Measurements from ENCODE around the gene FRMPD4.

The FRMPD4 gene

DNA sequence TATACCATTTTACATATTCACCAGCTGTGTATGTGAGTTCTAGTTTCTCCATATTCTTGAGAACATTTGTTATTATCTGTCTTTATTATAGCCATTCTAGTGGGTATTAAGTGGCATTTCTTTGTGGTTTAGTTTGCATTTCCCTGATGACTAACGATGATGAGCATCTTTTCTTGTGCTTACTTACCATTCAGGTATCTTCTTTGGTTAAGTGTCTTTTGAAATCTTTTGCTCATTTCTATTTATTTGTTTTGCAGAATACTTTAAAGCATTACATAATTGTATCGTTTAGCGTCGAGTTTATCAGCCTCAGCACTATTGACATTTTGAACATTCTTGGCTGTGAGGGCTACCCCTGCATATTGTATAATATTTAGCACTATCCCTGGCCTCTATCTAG is 85.4 kb downstream of the FRMPD4 start:
- no peak overlapping the region for H3K4me3 ChIP-seq (ENCODE audit: low read length)
- H3K4me1 ChIP-seq (ENCODE audit: insufficient read depth, low read length) = no peaks in the 10 kb centered on the region
- no peak overlapping the region for H3K9ac ChIP-seq (ENCODE audit: low read depth, low read length)
- H3K36me3 ChIP-seq (ENCODE audit: insufficient read depth, low read depth, low read length) = no peaks in the 10 kb centered on the region
- H3K27me3 ChIP-seq (ENCODE audit: insufficient read depth, low read length) = no peaks in the 10 kb centered on the region
- H3K27ac ChIP-seq (ENCODE audit: low read length) = no peak overlapping the region
- no peaks in the 10 kb centered on the region for H3K9me3 ChIP-seq (ENCODE audit: insufficient read depth, low read depth, low read length)

DNA sequence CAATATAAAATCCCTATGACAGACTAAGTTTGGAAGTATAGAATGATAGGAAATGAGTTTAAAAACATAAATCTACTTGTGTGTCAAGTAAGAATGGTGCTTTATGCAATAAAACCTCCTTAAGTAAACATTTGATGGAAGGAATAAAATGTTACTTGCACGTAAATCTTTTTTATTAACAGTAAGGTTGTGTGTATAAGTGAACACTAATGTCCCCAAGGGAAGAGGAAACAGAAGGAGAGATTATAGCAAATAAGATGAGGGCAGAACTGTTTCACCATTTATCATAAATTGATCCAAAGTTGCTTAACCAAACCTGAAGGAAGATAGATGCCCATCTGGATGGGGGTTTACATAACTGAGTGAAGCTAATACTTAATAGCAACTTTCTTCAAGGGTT is 86.8 kb downstream of the FRMPD4 start:
- Histone ChIP-seq H3K27me3 (ENCODE audit: insufficient read depth, low read length) (no peaks in the 10 kb centered on the region), H3K4me3 (ENCODE audit: low read length) (no peak overlapping the region), H3K27ac (ENCODE audit: low read length) (no peak overlapping the region), H3K9me3 (ENCODE audit: insufficient read depth, low read depth, low read length) (no peaks in the 10 kb centered on the region), H3K36me3 (ENCODE audit: insufficient read depth, low read depth, low read length) (no peaks in the 10 kb centered on the region), H3K4me1 (ENCODE audit: insufficient read depth, low read length) (no peaks in the 10 kb centered on the region), H3K9ac (ENCODE audit: low read depth, low read length) (no peak overlapping the region)

DNA sequence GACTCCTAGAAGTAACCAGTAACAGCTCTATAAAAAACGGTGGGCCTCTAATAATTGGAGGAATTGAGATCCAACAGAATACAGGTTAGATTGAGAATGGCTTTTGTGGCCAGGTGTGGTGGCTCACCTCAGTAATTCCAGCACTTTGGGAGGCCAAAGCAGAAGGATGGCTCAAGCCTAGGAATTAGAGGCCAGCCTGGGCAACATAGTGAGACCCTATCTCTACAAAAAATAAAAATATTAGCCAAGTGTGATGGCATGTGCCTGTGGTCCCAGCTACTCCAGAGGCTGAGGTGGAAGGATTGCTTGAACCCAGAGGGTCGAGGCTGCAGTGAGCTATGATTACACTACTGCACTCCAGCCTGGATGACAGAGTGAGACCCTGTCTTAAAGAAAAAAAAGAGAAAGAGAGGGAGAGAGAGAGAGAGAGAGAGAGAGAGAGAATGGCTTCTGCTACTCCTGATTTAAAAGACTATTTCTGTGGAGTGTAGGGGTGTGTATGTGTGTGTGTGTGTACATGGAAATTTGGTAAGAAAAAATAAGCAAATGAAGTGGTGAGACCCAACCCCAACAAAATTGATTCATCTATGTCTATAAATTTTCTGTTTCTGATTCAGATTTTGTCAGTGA is 89.3 kb downstream of the FRMPD4 start:
- Histone ChIP-seq H3K27me3 (ENCODE audit: insufficient read depth, low read length) (no peaks in the 10 kb centered on the region), H3K9ac (ENCODE audit: low read depth, low read length) (no peak overlapping the region), H3K9me3 (ENCODE audit: insufficient read depth, low read depth, low read length) (no peaks in the 10 kb centered on the region), H3K4me3 (ENCODE audit: low read length) (no peak overlapping the region), H3K27ac (ENCODE audit: low read length) (no peak overlapping the region), H3K36me3 (ENCODE audit: insufficient read depth, low read depth, low read length) (no peaks in the 10 kb centered on the region), H3K4me1 (ENCODE audit: insufficient read depth, low read length) (no peaks in the 10 kb centered on the region)

DNA sequence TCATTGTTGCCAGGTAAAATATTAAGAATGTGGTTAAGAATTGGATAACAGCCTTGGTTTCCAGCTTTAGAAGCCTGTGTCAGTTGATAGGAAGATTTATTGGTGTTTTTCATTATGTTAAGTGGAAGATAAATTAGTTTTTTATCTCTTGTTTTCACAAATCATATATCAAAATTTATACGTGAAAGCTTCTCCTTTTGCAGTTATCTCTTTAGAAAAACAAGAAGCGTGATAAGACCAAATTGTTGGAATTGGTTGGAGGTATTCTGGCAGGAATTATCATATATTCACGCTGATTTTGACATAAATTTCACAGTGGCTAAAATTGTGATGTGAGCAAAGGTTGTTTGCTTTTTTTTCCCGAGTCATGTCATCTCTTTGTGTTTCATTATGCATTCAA is 90.6 kb downstream of the FRMPD4 start:
- Histone ChIP-seq H3K27me3 (ENCODE audit: insufficient read depth, low read length) (no peaks in the 10 kb centered on the region), H3K4me1 (ENCODE audit: insufficient read depth, low read length) (no peaks in the 10 kb centered on the region), H3K4me3 (ENCODE audit: low read length) (no peak overlapping the region), H3K9me3 (ENCODE audit: insufficient read depth, low read depth, low read length) (no peaks in the 10 kb centered on the region), H3K36me3 (ENCODE audit: insufficient read depth, low read depth, low read length) (no peaks in the 10 kb centered on the region), H3K9ac (ENCODE audit: low read depth, low read length) (no peak overlapping the region), H3K27ac (ENCODE audit: low read length) (no peak overlapping the region)

DNA sequence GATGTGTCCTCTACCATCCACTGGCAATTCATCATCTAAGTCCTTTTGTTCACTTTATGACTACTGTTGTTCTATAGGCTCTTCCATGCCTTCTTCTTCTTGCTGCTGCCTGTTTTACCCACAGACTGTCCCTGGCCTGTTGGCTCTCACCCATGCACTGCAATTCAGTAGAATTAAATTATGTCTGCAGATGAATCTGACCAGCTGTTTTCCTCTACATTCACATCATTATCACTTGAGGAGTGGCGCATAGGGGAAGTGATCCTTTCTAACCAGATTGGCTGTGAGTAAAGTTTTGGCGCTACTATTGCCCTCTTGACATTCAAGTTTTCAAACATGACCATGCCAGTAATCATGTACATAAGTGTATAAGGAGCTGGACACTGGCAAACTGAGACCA is 91.7 kb downstream of the FRMPD4 start:
- no peak overlapping the region for H3K9ac ChIP-seq (ENCODE audit: low read depth, low read length)
- no peaks in the 10 kb centered on the region for H3K27me3 ChIP-seq (ENCODE audit: insufficient read depth, low read length)
- no peak overlapping the region for H3K4me3 ChIP-seq (ENCODE audit: low read length)
- H3K36me3 ChIP-seq (ENCODE audit: insufficient read depth, low read depth, low read length) = no peaks in the 10 kb centered on the region
- no peak overlapping the region for H3K27ac ChIP-seq (ENCODE audit: low read length)
- H3K4me1 ChIP-seq (ENCODE audit: insufficient read depth, low read length) = no peaks in the 10 kb centered on the region
- H3K9me3 ChIP-seq (ENCODE audit: insufficient read depth, low read depth, low read length) = no peaks in the 10 kb centered on the region

DNA sequence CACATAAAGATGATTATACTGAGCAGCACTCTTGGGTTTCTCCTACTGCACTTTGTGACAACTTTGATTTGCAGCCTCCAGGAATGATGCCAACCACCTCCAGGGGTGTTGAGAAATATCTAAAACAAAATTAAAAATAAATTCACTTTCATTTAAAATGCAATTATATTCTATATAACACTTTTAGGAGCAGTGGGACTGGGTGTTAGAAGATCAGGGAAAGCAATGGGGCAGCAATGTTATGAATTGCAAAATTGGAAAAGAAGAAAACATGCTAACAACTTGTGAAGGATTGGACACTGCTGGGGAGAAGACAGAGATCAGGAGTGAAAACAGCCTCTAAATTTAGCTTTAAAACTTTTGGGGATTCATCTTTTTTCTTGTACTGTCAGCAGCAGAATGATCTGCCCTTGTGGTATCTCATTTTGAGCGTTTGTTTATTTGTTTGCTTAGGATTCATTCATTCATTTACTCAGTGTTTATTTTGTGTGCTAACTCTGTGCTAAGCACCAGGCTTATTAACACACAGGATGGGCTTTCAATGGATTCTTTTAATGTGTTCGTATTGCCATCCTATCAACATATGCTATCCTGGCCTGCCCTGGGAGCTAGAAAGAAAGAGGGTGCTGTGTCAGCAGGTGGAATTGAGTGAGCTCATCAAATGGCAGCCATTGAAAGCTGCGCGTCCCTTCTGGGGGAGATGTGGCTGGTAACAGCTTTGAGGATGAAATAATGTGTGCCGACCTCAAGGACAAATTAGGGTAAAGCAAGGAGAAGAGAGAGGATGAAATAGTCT is 96.5 kb downstream of the FRMPD4 start:
- no peaks in the 10 kb centered on the region for H3K36me3 ChIP-seq (ENCODE audit: insufficient read depth, low read depth, low read length)

DNA sequence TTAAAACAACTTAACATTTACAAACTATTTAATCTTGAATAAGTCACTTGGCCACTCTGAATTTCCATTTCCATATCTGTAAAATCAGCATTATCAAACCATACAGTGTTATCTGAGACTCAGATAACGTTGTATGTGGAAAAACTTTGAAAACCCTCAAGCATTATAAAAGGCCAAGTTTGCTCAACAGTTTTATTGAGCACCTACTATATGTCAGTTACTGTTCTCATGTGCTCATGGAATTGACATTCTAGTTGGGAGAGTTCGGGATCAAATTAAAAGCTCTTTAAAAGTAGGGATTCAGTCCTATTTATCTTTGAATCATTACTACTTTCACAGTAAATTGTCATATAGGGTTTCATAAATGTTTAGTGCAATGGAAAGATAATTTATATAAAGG is 97.9 kb downstream of the FRMPD4 start:
- no peaks in the 10 kb centered on the region for H3K27me3 ChIP-seq (ENCODE audit: insufficient read depth, low read length)
- no peaks in the 10 kb centered on the region for H3K9me3 ChIP-seq (ENCODE audit: insufficient read depth, low read depth, low read length)
- H3K36me3 ChIP-seq (ENCODE audit: insufficient read depth, low read depth, low read length) = no peaks in the 10 kb centered on the region
- H3K9ac ChIP-seq (ENCODE audit: low read depth, low read length) = no peak overlapping the region
- no peaks in the 10 kb centered on the region for H3K4me1 ChIP-seq (ENCODE audit: insufficient read depth, low read length)
- H3K27ac ChIP-seq (ENCODE audit: low read length) = no peak overlapping the region
- no peak overlapping the region for H3K4me3 ChIP-seq (ENCODE audit: low read length)

More for the DNA sequence above, 96.5 kb downstream of the FRMPD4 start:
- no peak overlapping the region for H3K9ac ChIP-seq (ENCODE audit: low read depth, low read length)
- no peaks in the 10 kb centered on the region for H3K27me3 ChIP-seq (ENCODE audit: insufficient read depth, low read length)
- H3K9me3 ChIP-seq (ENCODE audit: insufficient read depth, low read depth, low read length) = no peaks in the 10 kb centered on the region
- H3K4me3 ChIP-seq (ENCODE audit: low read length) = no peak overlapping the region
- H3K4me1 ChIP-seq (ENCODE audit: insufficient read depth, low read length) = no peaks in the 10 kb centered on the region
- H3K27ac ChIP-seq (ENCODE audit: low read length) = no peak overlapping the region

DNA sequence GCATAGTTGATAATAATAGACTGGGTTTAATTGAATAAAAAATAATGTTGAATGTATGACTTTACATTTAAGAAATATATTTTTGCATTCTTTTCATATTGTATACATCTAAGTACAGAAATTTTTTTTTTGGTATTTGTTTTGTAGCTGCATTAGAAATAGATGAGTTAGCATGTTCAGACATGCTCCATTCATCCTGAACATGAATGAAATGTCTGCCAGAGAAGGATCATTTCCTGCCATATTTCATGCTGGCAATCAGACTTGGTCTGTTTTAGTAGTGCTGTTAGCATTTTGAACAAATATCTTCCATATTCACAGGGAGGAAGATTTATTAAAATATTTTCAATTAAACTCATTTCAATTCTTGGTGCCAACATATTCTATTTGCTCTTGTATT is 98.9 kb downstream of the FRMPD4 start:
- no peaks in the 10 kb centered on the region for H3K36me3 ChIP-seq (ENCODE audit: insufficient read depth, low read depth, low read length)
- no peaks in the 10 kb centered on the region for H3K4me1 ChIP-seq (ENCODE audit: insufficient read depth, low read length)
- no peaks in the 10 kb centered on the region for H3K9me3 ChIP-seq (ENCODE audit: insufficient read depth, low read depth, low read length)
- H3K27me3 ChIP-seq (ENCODE audit: insufficient read depth, low read length) = no peaks in the 10 kb centered on the region
- no peak overlapping the region for H3K27ac ChIP-seq (ENCODE audit: low read length)
- H3K9ac ChIP-seq (ENCODE audit: low read depth, low read length) = no peak overlapping the region
- H3K4me3 ChIP-seq (ENCODE audit: low read length) = no peak overlapping the region

DNA sequence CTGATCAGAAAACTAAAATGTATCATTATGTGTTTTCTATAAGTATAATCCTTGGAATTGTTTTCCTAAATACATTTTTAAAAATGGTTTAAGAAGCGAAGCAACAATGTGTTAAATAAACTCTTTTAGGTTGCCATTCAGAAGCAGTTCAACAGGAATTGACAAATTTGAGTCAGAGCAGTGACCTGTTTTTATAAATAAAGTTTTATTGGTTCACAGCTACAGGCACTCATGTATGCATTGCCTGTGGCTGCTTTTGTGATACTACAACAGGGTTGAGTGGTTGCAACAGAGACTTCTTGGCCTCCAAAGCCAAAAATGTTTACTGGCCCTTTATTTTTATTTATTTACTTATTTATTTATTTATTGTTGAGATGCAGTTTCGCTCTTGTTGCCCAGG is 99.5 kb downstream of the FRMPD4 start:
- H3K27ac ChIP-seq (ENCODE audit: low read length) = no peak overlapping the region
- no peak overlapping the region for H3K9ac ChIP-seq (ENCODE audit: low read depth, low read length)
- no peaks in the 10 kb centered on the region for H3K9me3 ChIP-seq (ENCODE audit: insufficient read depth, low read depth, low read length)
- no peaks in the 10 kb centered on the region for H3K27me3 ChIP-seq (ENCODE audit: insufficient read depth, low read length)
- H3K36me3 ChIP-seq (ENCODE audit: insufficient read depth, low read depth, low read length) = no peaks in the 10 kb centered on the region
- H3K4me3 ChIP-seq (ENCODE audit: low read length) = no peak overlapping the region
- no peaks in the 10 kb centered on the region for H3K4me1 ChIP-seq (ENCODE audit: insufficient read depth, low read length)

DNA sequence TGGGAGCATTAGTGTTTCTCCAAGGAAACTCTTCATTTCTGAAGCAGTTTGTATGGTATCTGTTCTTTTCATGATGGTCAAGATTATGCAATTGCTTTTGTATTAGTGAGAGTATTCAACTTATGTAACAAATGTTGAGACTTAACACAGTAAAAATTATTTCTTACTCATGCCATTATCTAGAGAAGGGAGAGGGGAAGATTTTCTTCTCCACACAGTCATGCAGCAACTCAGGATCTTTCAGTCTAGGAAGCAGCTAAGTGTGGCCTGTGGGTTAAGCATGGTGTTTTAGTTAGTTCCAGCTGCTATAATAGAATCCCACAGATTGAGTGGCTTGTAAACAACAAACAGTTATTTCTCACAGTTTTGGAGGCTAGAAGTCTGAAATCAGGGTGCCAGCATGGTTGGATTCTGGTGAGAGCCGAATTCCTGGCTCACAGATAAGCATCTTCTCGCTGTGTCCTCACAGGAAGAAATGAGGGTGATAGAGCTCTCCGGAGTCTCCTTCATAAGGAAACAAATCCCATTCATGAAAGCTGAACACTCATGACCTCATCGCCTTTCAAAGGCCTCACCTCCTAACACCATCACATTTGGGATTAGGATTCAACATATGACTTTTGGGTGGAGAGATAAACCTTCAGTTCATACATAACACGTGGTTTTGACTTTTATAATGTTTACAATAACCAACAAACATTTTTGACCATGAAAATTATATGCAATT is 101.2 kb downstream of the FRMPD4 start:
- no peak overlapping the region for H3K4me3 ChIP-seq (ENCODE audit: low read length)
- H3K36me3 ChIP-seq (ENCODE audit: insufficient read depth, low read depth, low read length) = no peaks in the 10 kb centered on the region
- H3K4me1 ChIP-seq (ENCODE audit: insufficient read depth, low read length) = no peaks in the 10 kb centered on the region
- no peak overlapping the region for H3K27ac ChIP-seq (ENCODE audit: low read length)
- no peak overlapping the region for H3K9ac ChIP-seq (ENCODE audit: low read depth, low read length)
- no peaks in the 10 kb centered on the region for H3K9me3 ChIP-seq (ENCODE audit: insufficient read depth, low read depth, low read length)
- H3K27me3 ChIP-seq (ENCODE audit: insufficient read depth, low read length) = no peaks in the 10 kb centered on the region

DNA sequence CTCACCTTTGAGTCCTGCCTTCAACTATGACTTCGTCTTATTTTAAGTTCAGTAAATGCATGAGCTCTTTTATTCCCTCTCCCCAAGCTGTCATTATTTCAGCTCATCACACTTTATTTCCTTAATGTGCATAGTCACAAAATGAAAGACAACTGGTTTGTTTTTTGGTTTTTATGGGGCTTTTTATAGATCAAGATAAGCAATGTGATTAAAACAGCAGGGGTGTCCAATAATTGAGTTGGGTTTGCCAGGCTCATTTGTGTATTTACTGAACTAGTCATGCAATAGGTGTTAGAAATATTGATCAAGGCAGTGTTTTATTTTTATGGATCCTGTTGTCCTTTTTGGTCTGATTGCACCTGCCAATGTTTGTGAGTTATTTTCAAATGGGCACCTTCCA is 102.2 kb downstream of the FRMPD4 start:
- Histone ChIP-seq H3K27me3 (ENCODE audit: insufficient read depth, low read length) (no peaks in the 10 kb centered on the region), H3K27ac (ENCODE audit: low read length) (no peak overlapping the region), H3K4me1 (ENCODE audit: insufficient read depth, low read length) (no peaks in the 10 kb centered on the region), H3K9me3 (ENCODE audit: insufficient read depth, low read depth, low read length) (no peaks in the 10 kb centered on the region), H3K36me3 (ENCODE audit: insufficient read depth, low read depth, low read length) (no peaks in the 10 kb centered on the region), H3K4me3 (ENCODE audit: low read length) (no peak overlapping the region), H3K9ac (ENCODE audit: low read depth, low read length) (no peak overlapping the region)

DNA sequence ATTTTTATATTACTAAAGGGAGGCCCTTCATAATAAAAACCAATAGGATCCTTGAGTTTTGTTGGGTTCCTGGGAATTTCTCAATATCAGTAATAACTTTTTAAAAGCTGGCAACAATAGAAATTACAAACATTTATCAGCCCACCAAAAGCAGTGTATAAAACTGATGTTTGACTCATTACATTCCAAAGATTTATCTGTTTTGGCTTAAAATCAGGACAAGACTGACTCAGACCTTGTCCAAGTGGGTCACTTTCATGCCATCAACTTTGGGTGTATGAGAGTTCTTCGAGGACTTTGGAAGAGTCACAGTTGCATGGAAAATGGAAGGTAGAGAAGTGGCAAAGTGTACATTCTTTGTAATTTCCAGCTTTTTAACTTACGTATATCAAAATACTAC is 102.8 kb downstream of the FRMPD4 start:
- H3K4me1 ChIP-seq (ENCODE audit: insufficient read depth, low read length) = no peaks in the 10 kb centered on the region
- H3K27me3 ChIP-seq (ENCODE audit: insufficient read depth, low read length) = no peaks in the 10 kb centered on the region
- H3K9ac ChIP-seq (ENCODE audit: low read depth, low read length) = no peak overlapping the region
- no peaks in the 10 kb centered on the region for H3K36me3 ChIP-seq (ENCODE audit: insufficient read depth, low read depth, low read length)
- H3K4me3 ChIP-seq (ENCODE audit: low read length) = no peak overlapping the region
- H3K27ac ChIP-seq (ENCODE audit: low read length) = no peak overlapping the region
- H3K9me3 ChIP-seq (ENCODE audit: insufficient read depth, low read depth, low read length) = no peaks in the 10 kb centered on the region
